Ovary (tissue), 3 donors: Measurements from ENCODE around the gene PTER.

Experiments
- EP300 ChIP-seq: sonication (generic); formaldehyde crosslinking; IDR thresholded peaks from one replicate; pipeline ENCODE4 v1.6.1; 2017; ENCODE audit warnings: antibody characterized with exemption
- POLR2A ChIP-seq: fragments of 450-650 bp; IDR thresholded peaks from one replicate; pipeline ENCODE4 v1.6.1; 2017; ENCODE audit warnings: antibody characterized with exemption, mild to moderate bottlenecking, moderate library complexity
- TF ChIP-seq, protein P1 (sequence below), 3 donors: fragments of 450-650 bp in 2 of 3; fragments of 200-600 bp in 1 of 3; IDR thresholded peaks; one replicate each; pipeline versions ENCODE4 v1.5.1 to v1.8.0; 2016 to 2022; ENCODE audit warnings: antibody characterized with exemption in 3 of 3, mild to moderate bottlenecking in 1 of 3
- donor health status: DM: no; HTN: no; CAD: no.

DNA sequence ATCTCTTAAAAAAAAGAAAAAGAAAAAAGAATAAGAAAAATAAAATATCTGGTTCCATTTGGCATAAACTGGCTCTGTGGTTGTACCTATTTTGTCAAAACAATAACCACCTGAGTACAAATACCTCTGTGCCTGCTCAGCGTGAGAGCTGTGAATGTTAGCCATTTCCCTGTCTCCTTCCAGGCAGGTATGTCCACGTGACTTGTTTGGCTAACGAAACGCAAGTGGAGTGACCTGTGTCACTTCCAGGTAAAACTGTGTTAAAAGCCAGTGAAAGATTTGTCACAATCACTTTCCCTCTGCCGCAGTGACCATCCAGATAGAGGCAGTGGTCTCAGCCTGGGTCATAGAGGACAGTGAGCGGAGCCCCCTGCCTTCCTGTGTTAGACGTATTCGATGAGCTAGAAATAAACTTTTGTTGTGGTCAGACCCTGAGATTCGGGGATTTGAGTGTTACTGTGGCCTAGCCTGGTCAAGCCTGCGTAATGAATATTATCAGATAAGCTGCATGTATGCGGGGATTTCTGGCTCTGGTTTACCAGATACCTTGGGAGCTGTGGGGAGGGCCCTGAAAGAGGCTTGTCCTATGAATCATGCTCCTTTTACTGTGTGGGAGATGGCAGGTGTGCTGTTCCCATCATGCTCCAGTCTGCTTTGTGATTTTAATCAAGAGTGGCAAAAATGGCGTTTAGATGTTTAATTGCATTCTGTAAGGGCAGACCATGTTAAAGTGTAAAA is 3.8 kb downstream of the PTER start:
- TF ChIP-seq, protein P1, sequence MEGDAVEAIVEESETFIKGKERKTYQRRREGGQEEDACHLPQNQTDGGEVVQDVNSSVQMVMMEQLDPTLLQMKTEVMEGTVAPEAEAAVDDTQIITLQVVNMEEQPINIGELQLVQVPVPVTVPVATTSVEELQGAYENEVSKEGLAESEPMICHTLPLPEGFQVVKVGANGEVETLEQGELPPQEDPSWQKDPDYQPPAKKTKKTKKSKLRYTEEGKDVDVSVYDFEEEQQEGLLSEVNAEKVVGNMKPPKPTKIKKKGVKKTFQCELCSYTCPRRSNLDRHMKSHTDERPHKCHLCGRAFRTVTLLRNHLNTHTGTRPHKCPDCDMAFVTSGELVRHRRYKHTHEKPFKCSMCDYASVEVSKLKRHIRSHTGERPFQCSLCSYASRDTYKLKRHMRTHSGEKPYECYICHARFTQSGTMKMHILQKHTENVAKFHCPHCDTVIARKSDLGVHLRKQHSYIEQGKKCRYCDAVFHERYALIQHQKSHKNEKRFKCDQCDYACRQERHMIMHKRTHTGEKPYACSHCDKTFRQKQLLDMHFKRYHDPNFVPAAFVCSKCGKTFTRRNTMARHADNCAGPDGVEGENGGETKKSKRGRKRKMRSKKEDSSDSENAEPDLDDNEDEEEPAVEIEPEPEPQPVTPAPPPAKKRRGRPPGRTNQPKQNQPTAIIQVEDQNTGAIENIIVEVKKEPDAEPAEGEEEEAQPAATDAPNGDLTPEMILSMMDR (IDR thresholded peaks at IDR 0.05): no peak
- TF ChIP-seq POLR2A (no peak), EP300 (no peak)
